NCI-H1930 (cell line): ENCODE measurements around the gene GATC.

Experiments used
- DNase-seq, 2 experiments: peaks; one replicate each; lab custom pipeline; 2025; lab: John Stamatoyannopoulos, UW

GATC gene

DNA sequence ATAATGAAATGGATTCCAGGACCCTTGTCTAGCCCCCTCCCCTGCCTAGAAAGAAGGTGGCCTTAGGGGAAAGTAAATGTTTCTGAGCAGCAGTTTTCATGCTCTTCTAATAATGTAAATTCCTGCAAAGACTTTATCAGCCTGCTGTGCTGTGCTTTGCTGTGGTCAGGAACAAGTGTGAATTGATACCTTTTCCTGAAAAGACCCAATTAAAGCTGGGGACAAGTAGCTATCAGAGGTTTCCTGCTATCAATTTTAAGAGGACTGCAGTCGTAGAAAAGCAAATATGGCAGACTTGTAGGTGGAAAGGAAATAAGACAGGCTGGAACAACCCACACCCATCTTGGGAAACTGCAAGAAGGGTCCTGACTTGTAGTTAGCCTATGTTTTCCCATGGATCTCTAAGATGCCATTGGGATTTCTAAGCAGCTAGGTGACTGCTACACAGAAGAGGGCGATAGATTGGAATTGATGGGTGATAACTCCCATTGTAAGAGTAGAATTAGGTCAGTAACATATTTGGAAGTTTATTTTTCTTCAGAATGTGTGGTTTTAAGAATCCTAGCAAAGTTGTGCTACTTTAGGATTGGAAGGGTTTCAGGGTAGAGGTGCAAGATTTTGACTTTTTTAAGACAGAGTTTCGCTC, 52.7 kb downstream of the GATC start:
- no peak for DNase-seq

DNA sequence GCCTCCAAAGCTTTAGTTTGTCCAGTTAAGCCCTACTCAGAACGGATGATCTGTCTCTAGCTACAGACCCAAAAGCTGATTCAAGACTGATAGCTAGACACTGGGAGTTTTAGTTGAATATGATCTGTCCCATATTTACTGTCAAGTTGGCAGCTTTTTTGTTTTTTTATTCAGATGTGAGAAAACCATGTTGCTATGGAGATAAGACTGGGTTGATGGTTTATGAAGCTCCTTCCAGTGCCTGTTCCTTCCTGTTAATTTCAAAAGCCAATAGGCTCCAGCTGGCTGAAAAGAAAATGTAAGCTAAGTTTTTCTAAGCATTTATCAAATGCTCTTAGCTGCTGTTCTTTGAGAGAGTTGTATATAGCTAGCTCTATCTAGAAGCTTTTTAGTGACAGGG, 54.3 kb downstream of the GATC start:
- DNase-seq: no peak

DNA sequence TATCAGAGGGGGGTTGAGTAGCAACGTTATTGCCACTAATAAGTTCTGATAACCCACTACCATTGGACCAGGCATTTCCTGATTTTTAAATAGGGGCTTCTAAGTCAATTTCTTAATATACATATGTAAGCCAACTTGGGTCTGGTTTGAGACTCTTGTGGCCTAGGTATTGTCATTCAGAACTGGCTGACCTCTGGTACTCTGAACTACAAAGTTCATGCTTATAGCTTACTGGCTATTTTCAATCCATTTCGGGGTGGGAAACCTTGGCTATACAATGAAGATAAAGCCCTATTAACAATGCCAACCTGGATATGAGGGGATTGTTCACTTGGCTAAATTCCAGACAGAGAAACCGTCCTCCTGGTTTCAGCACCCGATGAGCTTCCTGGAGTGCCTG, 58.3 kb downstream of the GATC start:
- no peak for DNase-seq

DNA sequence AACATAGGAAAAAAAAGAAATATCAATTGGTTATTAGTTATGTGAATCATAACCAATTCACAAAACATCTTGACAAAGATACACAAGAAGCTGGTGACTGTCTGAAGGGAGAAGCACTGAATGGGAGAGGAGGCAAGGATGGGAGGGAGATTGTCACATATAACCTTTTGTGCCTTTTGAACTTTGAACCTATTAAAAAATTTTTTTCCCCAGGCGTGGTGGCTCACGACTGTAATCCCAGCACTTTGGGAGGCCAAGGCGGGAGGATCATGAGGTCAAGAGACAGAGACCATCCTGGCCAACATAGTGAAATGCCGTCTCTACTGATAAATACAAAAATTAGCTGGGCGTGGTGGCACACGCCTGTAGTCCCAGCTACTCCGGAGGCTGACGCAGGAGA, 62.3 kb downstream of the GATC start:
- no peak for DNase-seq
